Thymus (tissue), 11 donors: ENCODE measurements around the gene MICAL1. TPM values are rescaled to one million over a fixed set of nuclear protein-coding genes. Genes with fewer than 3 reads are reported as not detected.
A peak's percentile ranks its signal among the peaks of the same experiment; 100 is the strongest.

Experiments
- DNase-seq, 9 donors: peaks; one replicate each; pipeline ENCODE4 v3.0.0-alpha.2; 2013; ENCODE audit warnings: low spot score in 9 of 9, low read depth in 6 of 9, missing footprints in 1 of 9
- H3K27ac ChIP-seq, 2 donors: one replicate each; pipeline ENCODE4 v1.5.1; 2013; ENCODE audit warnings: control low read depth in 1 of 2, low read depth in 1 of 2, low read length in 1 of 2, mild to moderate bottlenecking in 1 of 2, moderate library complexity in 1 of 2
- H3K27me3 ChIP-seq, 2 donors: one replicate each; pipeline ENCODE4 v1.5.1; 2013; ENCODE audit warnings: low read length in 1 of 2; ENCODE audit not compliant: control insufficient read depth in 2 of 2, insufficient read depth in 1 of 2
- H3K36me3 ChIP-seq, 2 donors: one replicate each; pipeline ENCODE4 v1.5.1; 2013; ENCODE audit warnings: low read length in 1 of 2, mild to moderate bottlenecking in 1 of 2, moderate library complexity in 1 of 2; ENCODE audit not compliant: control insufficient read depth in 2 of 2, insufficient read depth in 2 of 2
- H3K4me1 ChIP-seq, 2 donors: one replicate each; pipeline ENCODE4 v1.5.1; 2013; ENCODE audit warnings: low read length in 2 of 2; ENCODE audit not compliant: control insufficient read depth in 2 of 2, insufficient read depth in 2 of 2
- H3K4me3 ChIP-seq, 2 donors: one replicate each; pipeline ENCODE4 v1.5.1; 2013; ENCODE audit warnings: low read length in 2 of 2, control low read depth in 1 of 2, mild to moderate bottlenecking in 1 of 2
- H3K9me3 ChIP-seq, 2 donors: one replicate each; pipeline ENCODE4 v1.5.1; 2013; ENCODE audit warnings: low read length in 1 of 2, mild to moderate bottlenecking in 1 of 2; ENCODE audit not compliant: control insufficient read depth in 2 of 2, insufficient read depth in 1 of 2
- WGBS: extraction: QIAGEN DNeasy Blood & Tissue Kit; methylation state at CpG from one replicate; pipeline ENCODE4 v1.1.7; 2013; 5-methylcytosine and 5-hydroxymethylcytosine counted together
- polyA plus RNA-seq: library from polyadenylated mRNA; stranded (reverse); fragments of 200-250 nt; gene quantifications from one replicate; pipeline ENCODE4 v1.2.3, GENCODE V29; 2013
- total RNA-seq: library from RNA; stranded (reverse); fragments of 120-200 nt; gene quantifications from one replicate; pipeline ENCODE4 v1.2.4, GENCODE V29; 2013
- donor health status: healthy.

Gene MICAL1
- total and polyA plus RNA-seq, 2 donors = 27.6 to 118 TPM

DNA sequence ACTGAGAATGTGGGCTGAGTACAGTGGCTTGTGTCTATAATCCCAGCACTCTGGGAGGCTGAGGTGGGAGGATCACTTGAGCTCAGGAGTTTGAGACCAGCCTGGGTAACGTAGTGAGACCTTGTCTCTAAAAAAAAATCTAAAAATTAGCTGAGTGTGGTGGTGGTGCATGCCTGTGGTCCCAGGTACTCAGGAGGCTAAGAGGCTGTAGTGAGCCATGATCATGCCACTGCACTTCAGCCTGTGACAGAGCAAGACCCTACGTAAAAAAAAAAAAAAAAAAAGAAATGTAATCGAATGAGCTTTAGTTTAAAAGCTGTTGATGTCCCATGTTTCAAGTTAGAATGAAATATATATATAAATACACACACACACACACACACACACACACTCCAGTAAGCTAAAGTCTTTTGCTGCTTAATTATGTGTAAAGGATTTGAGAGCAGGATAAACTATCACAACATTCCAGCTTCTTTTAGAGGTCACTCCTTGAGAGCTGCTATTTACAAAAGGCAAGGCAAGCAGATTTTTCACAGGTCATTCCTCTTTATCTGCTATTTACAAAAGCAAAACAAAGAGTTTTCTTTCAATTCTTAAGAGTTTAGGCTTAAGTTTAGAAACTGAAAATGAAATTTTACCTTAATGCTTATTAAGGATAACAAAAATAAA is 4.7 kb upstream of the MICAL1 start:
- H3K27me3 ChIP-seq = peaks cover 0 to 5% of the 10 kb centered on the region in 2 donors
- no peak overlapping the region for H3K4me3 ChIP-seq
- peaks cover 0 to 25% of the 10 kb centered on the region in 2 donors for H3K36me3 ChIP-seq
- no peaks in the 10 kb centered on the region for H3K9me3 ChIP-seq
- no peak overlapping the region for H3K27ac ChIP-seq
- DNase-seq = no peak
- 95% methylated on average over 3 of the region's 3 CpGs for WGBS
- H3K4me1 ChIP-seq = peaks cover 9 to 25% of the 10 kb centered on the region in 2 donors

GRCh38 chr6:109458774-109459531 is 3.4 kb upstream of the MICAL1 start:
- DNase-seq = peak in 2 of 9 donors; percentile 40 to 61
- 4% methylated on average over 5 of the region's 5 CpGs for WGBS

GRCh38 chr6:109457562-109457996 is 2.0 kb upstream of the MICAL1 start:
- Histone ChIP-seq H3K4me1 (peaks cover 19 to 47% of the 10 kb centered on the region in 2 donors), H3K27me3 (peaks cover 0 to 5% of the 10 kb centered on the region in 2 donors), H3K27ac (peak overlapping the region in 1 of 2 donors; percentile 31), H3K4me3 (no peak overlapping the region), H3K36me3 (peaks cover 4 to 12% of the 10 kb centered on the region in 2 donors), H3K9me3 (no peaks in the 10 kb centered on the region)
- no peak for DNase-seq
- WGBS = 96% methylated on average over 6 of the region's 6 CpGs

More at GRCh38 chr6:109458774-109459531, 3.4 kb upstream of the MICAL1 start:
- no peak overlapping the region for H3K4me3 ChIP-seq
- peaks cover 0 to 5% of the 10 kb centered on the region in 2 donors for H3K27me3 ChIP-seq
- H3K9me3 ChIP-seq = no peaks in the 10 kb centered on the region
- H3K36me3 ChIP-seq = peaks cover 0 to 19% of the 10 kb centered on the region in 2 donors
- peak overlapping the region; percentile 22 to 58 for H3K27ac ChIP-seq
- H3K4me1 ChIP-seq = peaks cover 15 to 38% of the 10 kb centered on the region in 2 donors

GRCh38 chr6:109456710-109457561 is 1.4 kb upstream of the MICAL1 start:
- 90% methylated on average over 16 of the region's 16 CpGs for WGBS
- peaks cover 0 to 5% of the 10 kb centered on the region in 2 donors for H3K27me3 ChIP-seq
- no peaks in the 10 kb centered on the region for H3K9me3 ChIP-seq
- H3K36me3 ChIP-seq = peaks cover 4 to 10% of the 10 kb centered on the region in 2 donors
- peaks cover 19 to 52% of the 10 kb centered on the region in 2 donors for H3K4me1 ChIP-seq
- DNase-seq = no peak
- H3K27ac ChIP-seq = peak overlapping the region in 1 of 2 donors; percentile 47
- H3K4me3 ChIP-seq = peak overlapping the region in 1 of 2 donors; percentile 91

GRCh38 chr6:109456111-109456583 is 575 bp upstream of the MICAL1 start:
- Histone ChIP-seq H3K27me3 (peaks cover 0 to 5% of the 10 kb centered on the region in 2 donors), H3K4me3 (peak overlapping the region; percentile 85 to 91), H3K4me1 (peaks cover 19 to 53% of the 10 kb centered on the region in 2 donors), H3K36me3 (peaks cover 8 to 11% of the 10 kb centered on the region in 2 donors), H3K27ac (peak overlapping the region in 1 of 2 donors; percentile 62), H3K9me3 (no peaks in the 10 kb centered on the region)
- DNase-seq = no peak
- WGBS = 25% methylated on average over 38 of the region's 38 CpGs

DNA sequence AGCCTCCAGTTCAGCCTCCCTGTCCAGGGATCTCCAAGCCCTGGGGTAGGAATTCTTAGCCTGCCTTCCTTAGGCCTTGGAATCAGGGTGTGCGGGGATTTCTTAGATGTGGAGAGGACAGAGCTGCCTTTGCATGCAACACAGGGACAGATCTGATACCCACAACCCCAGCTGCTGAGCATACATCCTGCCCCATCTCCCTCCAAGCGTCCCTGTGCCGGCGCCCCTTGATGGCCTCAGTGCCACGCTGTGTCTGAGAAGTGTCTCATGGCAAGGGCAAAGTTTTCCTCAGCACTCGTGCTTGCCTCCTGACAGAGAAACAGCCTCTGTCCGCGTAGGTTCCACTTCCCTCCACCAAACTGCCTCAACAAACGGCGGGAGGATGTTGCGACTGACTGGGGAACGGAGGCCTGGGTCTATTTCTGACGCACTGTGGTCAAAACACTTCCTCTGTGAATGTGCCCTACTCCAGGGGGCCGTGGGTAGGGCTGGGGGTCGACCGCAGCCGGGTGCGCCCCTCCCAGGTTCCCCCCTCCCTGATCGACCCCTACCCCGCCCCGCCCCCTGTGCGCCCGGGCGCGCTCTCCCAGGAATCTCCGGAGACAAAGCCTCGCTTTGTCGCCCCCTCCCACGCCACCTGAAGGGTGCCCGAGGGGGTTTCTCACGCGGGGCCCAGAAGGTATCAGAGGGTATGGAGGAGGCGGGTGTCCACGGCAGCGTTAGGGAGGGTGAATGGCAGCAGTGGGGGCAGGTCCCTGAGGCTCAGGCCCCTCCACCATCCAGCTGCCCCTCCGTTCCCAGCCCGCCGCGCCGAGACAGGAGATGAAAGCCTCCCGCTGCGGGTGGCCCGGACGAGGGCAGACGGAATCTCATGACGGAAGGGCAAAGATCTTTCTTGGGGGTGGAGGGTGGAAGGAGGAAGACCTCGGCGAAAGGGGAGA is 806 bp downstream of the MICAL1 start:
- no peaks in the 10 kb centered on the region for H3K9me3 ChIP-seq
- peaks cover 0 to 5% of the 10 kb centered on the region in 2 donors for H3K27me3 ChIP-seq

GRCh38 chr6:109453594-109454495 is 1.7 kb downstream of the MICAL1 start:
- 91% methylated on average over 27 of the region's 27 CpGs for WGBS

More for the DNA sequence above, 806 bp downstream of the MICAL1 start:
- 1% methylated on average over 48 of the region's 48 CpGs for WGBS
- Histone ChIP-seq H3K4me3 (peak overlapping the region; percentile 85 to 91), H3K4me1 (peaks cover 21 to 62% of the 10 kb centered on the region in 2 donors), H3K27ac (peak overlapping the region; percentile 88 to 93), H3K36me3 (peaks cover 8 to 16% of the 10 kb centered on the region in 2 donors)
- peak in 7 of 9 donors; percentile 40 to 87 (median 65) for DNase-seq

More at GRCh38 chr6:109453594-109454495, 1.7 kb downstream of the MICAL1 start:
- no peaks in the 10 kb centered on the region for H3K9me3 ChIP-seq
- no peak for DNase-seq
- H3K4me1 ChIP-seq = peaks cover 27 to 62% of the 10 kb centered on the region in 2 donors
- H3K27me3 ChIP-seq = peaks cover 0 to 5% of the 10 kb centered on the region in 2 donors
- H3K4me3 ChIP-seq = peak overlapping the region; percentile 85 to 91
- peak overlapping the region; percentile 87 to 88 for H3K27ac ChIP-seq
- H3K36me3 ChIP-seq = peaks cover 8 to 16% of the 10 kb centered on the region in 2 donors
